ENCODE results near the gene ADGRD1.
"Not testable (repeated sequence)": the region's sequence is repeated elsewhere in the genome, so short reads cannot be mapped to it uniquely, and the experiment has no call there.

Gene ADGRD1

DNA sequence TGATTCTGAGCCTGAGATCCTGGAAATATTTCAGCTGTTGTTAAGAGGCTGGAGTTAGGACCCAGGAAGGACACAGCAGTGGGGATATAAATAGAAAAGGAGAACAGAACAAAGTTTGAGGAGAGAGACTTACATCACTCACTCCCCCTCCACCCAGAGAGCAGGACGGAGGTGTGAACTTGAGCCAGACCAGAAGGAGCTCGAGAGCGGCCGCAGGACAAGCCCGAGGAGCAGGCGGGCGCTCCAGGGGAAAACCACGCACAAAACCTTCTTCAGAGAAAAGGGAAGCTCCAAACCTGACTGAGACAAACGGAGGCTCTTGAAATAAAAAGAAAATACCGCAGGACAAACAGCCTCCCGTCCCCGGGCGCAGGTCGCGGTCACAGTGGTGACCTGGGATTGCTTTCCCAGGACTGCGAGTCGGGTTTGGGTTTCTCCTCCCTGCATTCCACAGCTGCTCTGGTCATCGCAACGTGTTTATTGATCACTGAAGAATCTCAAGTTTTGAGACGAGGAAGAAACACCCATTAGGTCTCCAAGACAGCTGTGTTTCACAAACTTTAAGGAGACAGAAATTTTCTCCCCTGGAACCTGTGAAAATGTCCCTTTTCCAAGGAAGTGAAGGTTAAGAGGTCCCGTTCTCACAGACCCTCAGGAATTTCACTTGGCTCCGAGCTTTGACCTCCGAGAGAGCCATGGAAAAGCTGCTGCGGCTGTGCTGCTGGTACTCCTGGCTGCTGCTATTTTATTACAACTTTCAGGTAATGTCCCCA, at the start of gene ADGRD1:
TSS of gene ADGRD1 (plus strand) at position 137 of the 773 bp plus-strand sequence. CDS start at position 696, 559 bp downstream.
- no peak for DNase-seq (ENCODE audit: low read depth in 2 of 2)

DNA sequence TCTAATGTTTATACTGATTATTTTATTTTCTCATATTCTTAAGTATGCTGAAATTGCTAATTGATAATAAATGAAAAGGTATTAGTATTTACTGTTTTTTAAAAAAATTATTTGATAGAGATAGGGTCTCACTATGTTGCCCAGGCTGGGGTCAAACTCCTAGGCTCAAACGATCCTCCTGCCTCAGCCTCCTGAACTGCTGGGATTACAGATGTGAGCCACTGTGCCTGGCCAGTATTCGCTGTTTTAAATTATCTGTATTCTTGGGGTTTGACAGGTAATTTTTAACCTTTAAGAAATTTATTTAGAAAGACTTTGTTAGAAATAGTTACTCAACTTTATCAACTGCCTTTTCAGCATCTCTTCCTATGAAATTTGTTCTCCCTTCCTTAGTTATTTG, 49.6 kb upstream of the ADGRD1 start:
- DNase-seq (ENCODE audit: low read depth in 2 of 2): no peak

GRCh38 chr12:130904936-130905455, 48.7 kb upstream of the ADGRD1 start:
- DNase-seq (ENCODE audit: low read depth in 2 of 2): not testable (repeated sequence)

- no peak for DNase-seq (ENCODE audit: low read depth in 2 of 2)
Measured at GRCh38 chr12:130909111-130909510, 44.6 kb upstream of the ADGRD1 start.

DNA sequence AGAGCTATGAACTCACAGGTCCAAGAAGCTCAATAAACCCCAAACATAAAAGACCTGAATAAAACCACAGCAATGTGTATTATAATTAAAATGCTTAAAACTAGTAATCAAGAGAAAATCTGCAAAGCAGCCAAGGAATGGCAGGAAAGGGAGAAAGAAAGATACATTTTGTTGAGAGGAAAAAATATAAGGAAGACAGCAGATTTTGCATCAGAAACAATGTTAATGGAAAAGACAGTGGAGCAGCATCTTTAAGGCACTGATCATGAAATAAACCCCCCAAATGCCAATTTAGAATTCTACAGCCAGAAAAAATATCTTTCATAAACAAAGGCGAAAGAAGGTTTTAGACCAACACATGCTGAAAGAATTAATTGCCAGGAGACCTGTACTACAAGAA, 42.5 kb upstream of the ADGRD1 start:
- DNase-seq (ENCODE audit: low read depth in 2 of 2): no peak

GRCh38 chr12:130911933-130912332, 41.8 kb upstream of the ADGRD1 start:
- DNase-seq (ENCODE audit: low read depth in 2 of 2): no peak

DNA sequence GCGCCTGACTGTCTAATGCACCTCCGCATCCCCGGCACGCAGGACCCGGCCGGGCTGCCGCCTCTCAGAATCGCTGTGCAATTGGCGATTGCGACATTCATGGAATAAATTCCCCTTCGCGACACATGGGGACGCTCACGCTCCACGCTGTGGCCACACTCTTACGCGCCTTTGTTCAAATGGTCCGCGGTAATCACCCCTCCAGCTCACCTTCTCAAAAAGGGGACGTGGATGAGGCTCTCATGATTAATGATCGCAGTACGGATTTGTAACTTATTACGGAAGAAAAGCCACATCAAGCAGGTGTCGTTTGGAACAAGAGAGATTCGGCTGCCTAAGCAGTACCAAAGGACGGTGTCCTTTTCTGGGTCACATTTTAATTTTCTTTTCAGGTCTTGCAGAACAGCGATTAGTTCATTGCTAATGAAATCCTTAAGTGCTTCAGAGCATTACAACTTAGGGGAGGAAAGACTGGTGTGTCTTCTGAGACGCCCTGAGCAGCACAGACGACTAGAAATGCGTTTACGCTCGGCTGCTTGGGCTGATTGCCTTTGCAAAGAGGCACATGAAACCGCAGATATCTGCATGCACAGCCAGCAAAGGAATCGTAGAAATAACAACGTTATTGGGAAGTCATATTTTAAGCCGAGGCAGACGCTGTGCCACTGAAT, 37.3 kb upstream of the ADGRD1 start:
- no peak for DNase-seq (ENCODE audit: low read depth in 2 of 2)

- DNase-seq (ENCODE audit: low read depth in 2 of 2): no peak
Measured at GRCh38 chr12:130917607-130918006, 36.1 kb upstream of the ADGRD1 start.

DNA sequence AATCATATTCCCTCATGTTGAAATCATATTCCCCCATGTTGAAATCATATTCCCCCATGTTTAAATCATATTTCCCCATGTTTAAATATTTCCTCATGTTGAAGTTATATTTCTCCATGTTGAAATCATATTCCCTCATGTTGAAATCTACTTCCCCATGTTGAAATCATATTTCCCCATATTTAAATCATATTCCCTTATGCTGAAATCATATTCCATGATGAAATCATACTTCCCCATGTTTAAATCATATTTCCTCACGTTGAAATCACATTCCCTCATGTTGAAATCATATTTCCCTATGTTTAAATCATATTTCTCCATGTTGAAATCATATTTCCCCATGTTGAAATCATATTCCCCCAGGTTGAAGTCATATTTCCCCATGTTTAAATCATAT, 34.6 kb upstream of the ADGRD1 start:
- DNase-seq (ENCODE audit: low read depth in 2 of 2): no peak

DNA sequence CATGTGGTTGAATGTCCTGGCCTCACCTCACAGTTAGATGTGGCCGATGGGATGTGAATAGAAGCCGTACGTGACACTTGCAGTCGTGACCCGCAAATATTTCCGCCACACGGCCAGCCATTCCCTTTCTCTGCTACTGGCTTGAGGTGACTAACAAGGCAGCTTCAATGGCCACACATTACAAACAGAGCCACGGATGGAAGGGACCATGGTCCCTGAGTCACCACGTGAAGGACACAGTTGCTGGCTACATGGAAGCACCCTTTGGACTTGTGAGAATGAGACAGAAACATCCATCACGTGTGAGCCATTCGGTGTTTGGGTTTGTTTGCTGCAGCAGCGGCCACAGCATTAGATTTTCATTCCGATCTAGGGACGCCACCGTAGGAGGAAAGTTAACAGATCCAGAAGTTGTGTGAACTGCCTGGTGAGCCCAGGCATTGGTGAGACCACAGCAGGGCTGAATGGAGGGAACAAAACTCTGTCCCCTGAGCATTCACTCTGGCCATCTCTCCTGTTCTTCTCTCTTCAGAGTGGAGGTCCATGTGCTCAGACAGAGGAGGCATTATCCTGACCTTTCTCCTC, 33.5 kb upstream of the ADGRD1 start:
- DNase-seq (ENCODE audit: low read depth in 2 of 2): no peak

DNA sequence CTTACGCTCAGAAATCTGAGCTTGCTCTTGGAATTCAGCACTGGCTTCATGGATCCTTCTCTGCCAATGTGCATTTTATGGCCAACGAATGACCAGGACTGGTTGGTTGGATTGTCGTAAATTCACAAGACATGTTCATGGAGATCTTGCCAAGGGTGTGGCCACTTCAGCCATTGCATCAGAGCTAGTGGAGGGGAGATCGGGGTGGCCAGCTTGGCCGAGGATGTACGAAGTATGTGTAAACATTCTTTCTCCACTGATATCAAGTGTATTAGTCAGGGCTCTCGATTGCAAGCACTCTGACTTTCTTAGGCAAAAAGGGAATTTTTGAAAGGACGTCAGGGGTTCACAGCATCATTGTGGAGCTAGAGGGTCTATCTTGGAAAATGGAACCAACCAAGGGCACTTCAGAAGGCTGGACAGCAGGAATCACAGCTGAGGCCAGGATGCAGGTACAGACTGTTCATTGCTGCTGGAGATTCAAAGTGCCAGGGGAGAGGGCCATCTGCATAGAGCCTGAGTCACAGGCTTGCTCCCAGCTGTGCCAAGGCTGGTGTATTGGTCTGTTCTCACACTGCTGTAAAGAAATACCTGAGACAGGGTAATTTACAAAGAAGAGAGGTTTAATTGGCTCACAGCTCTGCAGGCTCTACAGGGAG, 32.9 kb upstream of the ADGRD1 start:
- DNase-seq (ENCODE audit: low read depth in 2 of 2): no peak

DNA sequence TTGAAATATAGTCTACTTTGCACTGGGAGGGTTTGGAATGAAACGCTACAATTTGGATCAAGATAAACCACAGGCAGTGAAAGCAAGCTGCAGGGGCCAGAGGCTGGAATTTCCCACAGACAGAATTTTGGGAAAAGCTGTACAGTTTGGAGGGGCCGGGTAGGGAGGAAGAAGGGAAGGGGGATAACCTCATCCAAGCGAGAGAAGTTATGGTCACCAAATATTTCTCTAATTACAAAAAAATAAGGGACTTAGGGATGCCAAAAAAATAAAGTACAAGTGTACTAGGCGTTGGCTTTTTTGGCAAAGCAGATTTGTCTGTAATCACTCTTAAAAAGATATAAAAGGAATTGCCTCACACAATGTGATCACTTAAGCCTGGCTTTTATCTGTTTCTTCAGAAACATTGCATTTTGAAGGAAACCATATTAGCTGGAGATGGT, 31.2 kb upstream of the ADGRD1 start:
- DNase-seq (ENCODE audit: low read depth in 2 of 2): no peak

DNA sequence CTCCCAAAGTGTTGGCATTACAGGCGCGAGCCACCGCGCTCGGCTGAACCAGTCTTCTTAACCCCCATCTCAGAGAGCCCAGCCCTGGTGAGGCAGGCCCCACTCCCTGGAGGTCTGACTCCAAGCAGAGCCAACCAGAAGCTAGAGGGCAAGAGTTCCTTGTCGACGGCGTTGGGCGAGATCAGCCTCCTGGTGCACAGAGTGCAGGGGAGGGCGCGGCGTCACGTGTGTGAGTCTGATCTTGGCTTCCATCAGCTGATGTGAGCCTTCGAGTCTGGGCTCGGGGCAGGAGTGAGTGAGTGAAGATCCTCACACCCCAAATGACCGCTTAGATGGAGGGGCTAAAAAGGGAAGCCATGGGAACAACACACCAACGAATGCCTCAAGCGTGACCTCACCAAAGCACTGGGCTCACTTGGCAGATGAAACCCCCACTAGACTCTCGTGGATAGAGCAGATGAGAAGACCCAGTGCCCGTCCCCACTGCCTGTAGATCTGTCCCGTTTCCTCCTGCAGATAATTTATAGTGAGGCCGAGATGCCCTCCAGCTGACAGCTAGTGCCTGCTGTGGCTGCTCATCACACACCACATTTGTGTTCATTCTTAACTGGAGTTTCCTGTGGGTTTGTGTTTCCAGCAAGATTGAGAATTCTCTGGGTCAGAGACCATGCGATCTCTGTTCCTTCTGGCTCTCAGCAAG, 28.6 kb upstream of the ADGRD1 start:
- no peak for DNase-seq (ENCODE audit: low read depth in 2 of 2)

DNA sequence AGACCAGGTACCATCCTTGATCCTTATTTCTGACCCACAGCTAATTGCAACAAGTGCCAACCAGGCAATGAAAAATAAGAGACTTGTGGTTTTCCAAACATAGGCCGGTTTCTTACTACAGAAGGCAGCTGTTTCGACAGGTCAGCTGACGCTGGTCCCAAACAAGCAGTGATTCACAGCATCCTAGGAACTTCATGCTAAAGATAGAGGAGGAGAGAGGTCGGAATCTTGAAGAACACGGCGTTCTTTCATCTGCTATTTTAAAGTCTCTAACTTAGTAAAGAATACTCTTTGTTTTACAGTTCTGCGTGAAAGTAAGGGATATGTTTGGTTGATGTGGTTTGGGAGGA, 28.1 kb upstream of the ADGRD1 start:
- DNase-seq (ENCODE audit: low read depth in 2 of 2): no peak

DNA sequence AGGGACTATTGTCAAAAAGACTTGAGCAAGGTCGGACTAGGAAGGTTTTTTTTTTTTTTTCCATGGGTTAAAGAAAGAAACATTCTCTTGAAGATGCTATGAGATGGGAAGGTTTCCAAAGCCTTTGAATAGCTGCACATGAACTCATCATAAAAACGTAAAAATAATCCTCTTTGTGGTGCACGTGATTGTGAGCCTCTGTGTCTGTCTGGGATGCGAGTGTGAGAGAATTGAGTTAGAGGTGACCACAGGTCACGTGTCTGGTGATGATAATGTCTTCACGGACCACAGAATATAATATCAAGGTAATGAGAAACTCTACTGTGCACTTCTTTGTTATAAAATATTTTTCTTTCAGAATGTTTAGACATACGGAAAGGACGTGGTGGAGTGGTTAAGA, 24.3 kb upstream of the ADGRD1 start:
- DNase-seq (ENCODE audit: low read depth in 2 of 2): no peak

DNA sequence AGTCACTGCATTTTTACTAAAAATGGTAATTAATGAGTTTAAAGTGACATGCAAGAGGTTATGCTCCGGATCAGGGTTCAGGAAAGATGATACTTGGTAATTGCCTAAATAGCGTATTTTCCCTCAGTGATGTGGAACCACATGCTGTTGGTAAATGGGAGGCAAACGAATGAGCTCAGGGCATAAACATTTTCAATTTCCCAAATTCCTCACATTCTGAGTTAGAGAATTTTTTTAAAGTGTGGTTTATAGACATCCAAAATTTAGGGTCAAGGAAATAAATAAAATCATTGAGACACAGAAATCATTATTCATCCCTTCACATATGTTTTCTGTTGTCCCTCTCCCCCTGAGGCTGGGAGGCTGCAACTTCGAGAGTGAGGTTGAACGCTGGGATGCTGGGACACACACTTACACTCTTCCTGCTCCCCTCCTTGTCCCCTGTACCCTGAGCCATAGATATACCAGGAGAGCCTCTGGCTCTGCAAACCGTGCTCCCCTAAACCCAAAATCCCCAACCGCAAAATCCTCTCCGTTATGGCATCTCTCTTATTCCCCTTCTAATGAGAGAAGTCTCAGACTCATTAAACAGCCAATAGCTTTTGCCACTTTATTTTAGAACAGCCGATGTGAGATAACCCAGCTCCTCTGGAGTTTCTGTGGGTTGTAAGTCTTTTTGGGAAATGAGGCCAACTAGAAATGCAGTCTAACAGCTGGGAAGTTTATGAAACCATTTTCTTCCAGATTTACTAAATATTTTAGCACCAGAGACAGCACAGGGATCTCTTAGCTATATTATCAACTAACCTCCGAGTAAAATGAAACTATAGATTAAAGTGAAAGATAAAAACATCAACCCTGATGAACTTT, 21.4 kb upstream of the ADGRD1 start:
- DNase-seq (ENCODE audit: low read depth in 2 of 2): peak in 1 of 2 experiments; percentile 12

DNA sequence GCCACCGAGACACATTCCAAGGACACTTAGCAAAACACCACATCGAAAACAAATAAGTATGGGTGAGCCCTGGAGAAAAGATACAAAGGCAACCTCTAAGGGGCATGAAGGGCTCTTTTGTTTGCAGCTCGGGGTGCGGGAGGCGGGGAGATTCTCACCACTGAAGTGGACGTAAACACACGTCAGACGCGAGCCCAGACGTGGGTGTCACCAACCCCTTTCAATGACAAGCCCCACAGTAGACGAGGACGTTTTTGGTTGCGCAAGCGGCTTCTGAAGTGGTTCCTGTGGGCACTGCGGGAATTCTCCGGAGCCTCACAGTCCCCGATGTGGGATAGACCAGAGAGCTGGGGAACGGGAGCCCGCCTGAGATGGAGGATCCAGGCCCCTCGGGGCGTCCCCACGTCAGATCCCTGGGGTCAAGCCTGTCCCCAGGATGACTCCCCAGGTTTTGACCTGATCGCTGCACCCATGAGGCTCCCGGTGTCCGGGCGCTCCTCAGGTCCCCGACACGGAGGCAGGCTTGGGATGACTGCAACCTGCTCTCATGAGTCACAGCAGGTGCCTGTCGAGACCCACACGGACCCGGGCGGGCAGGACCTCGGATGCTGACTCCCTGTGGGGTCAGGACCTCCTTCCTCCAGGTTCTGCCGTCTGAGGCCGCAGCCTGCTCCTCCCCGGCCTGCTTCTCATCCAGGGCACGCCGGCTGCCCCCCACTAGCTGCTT, 20.3 kb upstream of the ADGRD1 start:
- no peak for DNase-seq (ENCODE audit: low read depth in 2 of 2)

GRCh38 chr12:130934753-130935152, 19.0 kb upstream of the ADGRD1 start:
- DNase-seq (ENCODE audit: low read depth in 2 of 2): no peak

- no peak for DNase-seq (ENCODE audit: low read depth in 2 of 2)
Measured at GRCh38 chr12:130936561-130936960, 17.1 kb upstream of the ADGRD1 start.

DNA sequence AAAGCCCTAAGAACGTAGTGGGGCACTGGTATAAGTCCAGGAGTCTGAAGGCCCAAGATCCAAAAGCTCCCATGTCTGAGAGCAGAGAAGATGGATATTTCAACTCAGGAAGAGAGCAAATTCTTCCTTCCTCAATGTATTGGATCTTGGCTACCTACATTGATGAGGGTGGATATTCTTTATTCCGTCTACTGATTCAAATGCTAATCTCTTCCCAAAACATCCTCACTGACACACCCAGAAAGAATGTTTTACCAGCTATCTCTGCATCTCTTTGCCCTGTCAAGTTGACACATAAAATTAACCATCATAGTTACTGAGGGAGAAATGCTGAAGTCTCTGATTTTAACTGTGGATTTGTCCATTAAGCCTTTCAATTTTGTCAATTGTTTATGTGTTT, 16.6 kb upstream of the ADGRD1 start:
- DNase-seq (ENCODE audit: low read depth in 2 of 2): no peak

Measured in fibroblast of skin of left biceps (primary cell).